ENCODE data around the gene SAMD8.
"Not testable (repeated sequence)": the region's sequence is repeated elsewhere in the genome, so short reads cannot be mapped to it uniquely, and the experiment has no call there.

The SAMD8 gene

GRCh38 chr10:75123088-75123682 is 11.7 kb downstream of the SAMD8 start:
- TF ChIP-seq, protein P1, sequence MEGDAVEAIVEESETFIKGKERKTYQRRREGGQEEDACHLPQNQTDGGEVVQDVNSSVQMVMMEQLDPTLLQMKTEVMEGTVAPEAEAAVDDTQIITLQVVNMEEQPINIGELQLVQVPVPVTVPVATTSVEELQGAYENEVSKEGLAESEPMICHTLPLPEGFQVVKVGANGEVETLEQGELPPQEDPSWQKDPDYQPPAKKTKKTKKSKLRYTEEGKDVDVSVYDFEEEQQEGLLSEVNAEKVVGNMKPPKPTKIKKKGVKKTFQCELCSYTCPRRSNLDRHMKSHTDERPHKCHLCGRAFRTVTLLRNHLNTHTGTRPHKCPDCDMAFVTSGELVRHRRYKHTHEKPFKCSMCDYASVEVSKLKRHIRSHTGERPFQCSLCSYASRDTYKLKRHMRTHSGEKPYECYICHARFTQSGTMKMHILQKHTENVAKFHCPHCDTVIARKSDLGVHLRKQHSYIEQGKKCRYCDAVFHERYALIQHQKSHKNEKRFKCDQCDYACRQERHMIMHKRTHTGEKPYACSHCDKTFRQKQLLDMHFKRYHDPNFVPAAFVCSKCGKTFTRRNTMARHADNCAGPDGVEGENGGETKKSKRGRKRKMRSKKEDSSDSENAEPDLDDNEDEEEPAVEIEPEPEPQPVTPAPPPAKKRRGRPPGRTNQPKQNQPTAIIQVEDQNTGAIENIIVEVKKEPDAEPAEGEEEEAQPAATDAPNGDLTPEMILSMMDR (conservative IDR thresholded peaks at IDR 0.05): no peak
- TF ChIP-seq ZFX (IDR thresholded peaks at IDR 0.05): no peak

GRCh38 chr10:75126277-75126676 is 14.8 kb downstream of the SAMD8 start:
- H3K27ac ChIP-seq: peak overlapping the region; percentile 21; the same call in 1 of the 2 replicates

More at GRCh38 chr10:75123088-75123682, 11.7 kb downstream of the SAMD8 start:
- H3K27ac ChIP-seq: no peak overlapping the region

DNA sequence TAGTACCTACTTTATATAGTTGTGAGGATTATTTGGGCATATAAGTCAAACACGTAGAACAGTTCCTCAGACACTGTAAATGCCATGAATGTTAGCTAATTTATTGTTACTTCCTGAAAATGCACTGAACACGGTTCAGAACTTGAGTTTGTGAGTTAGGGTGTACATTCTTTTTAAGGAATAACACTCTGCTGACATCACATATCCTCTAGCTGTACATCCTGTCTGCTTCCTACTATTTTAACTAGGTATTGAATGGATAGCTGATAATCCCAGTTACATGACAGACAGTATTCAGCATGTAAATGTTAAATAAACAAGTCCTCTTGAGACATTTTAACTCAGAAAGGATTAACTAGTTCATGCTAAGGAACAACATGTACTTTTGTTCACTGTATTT is 16.0 kb downstream of the SAMD8 start:
- TF ChIP-seq ZFX (IDR thresholded peaks at IDR 0.05): no peak
- TF ChIP-seq, protein P1 (conservative IDR thresholded peaks at IDR 0.05): no peak
- H3K27ac ChIP-seq: no peak overlapping the region

More at GRCh38 chr10:75126277-75126676, 14.8 kb downstream of the SAMD8 start:
- TF ChIP-seq, protein P1 (conservative IDR thresholded peaks at IDR 0.05): no peak
- no peak for TF ChIP-seq ZFX (IDR thresholded peaks at IDR 0.05)

GRCh38 chr10:75128985-75129384 is 17.5 kb downstream of the SAMD8 start:
- H3K27ac ChIP-seq: not testable (repeated sequence)

GRCh38 chr10:75129537-75129936 is 18.1 kb downstream of the SAMD8 start:
- no peak overlapping the region for H3K27ac ChIP-seq
- TF ChIP-seq, protein P1 (conservative IDR thresholded peaks at IDR 0.05): no peak
- TF ChIP-seq ZFX (IDR thresholded peaks at IDR 0.05): no peak

- not testable (repeated sequence) for H3K27ac ChIP-seq
Observed at GRCh38 chr10:75133701-75134100, 22.2 kb downstream of the SAMD8 start.

GRCh38 chr10:75136346-75136745 is 24.9 kb downstream of the SAMD8 start:
- no peak overlapping the region for H3K27ac ChIP-seq
- TF ChIP-seq, protein P1 (conservative IDR thresholded peaks at IDR 0.05): no peak
- TF ChIP-seq ZFX (IDR thresholded peaks at IDR 0.05): no peak

DNA sequence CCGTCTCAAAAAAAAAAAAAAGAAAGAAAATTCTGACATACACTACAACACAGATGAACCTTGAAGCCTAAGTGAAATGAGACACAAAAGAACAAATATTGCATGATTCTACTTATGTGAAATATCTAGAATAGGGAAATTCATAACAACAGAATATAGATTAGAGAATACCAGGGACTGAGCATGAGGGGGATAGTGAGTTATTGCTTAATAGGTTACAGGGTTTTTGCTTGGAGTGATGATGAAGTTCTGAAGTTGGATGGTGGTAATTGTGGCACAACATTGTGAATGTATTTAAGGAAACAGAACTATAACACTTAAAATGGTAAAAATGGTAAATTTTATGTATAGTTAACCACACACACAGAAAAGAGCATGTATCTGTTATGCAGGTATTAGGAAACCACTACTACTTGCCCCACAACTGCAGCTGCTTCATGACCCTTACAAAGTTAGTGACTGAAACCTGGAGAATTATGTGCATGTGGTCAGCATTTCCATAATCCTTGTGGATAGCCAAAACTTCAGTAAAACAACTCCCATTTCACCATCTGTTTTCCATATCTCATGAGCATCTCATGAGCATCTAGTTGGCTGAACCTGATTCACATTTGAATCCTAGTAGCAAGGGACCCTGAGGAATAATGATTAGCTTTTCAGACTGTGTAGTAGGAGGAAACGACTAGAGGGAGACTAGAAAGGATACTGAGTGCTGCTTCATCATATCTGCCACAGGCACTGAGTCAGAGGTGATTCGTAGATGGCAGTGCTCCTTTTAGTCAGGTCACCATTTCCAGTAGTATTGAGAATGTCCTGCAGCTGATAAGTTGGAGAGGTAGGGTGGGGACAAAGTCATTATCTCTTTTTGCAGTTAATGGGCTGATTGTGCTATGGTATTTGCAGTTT is 26.3 kb downstream of the SAMD8 start:
- no peak overlapping the region for H3K27ac ChIP-seq
- TF ChIP-seq ZFX (IDR thresholded peaks at IDR 0.05): no peak
- TF ChIP-seq, protein P1 (conservative IDR thresholded peaks at IDR 0.05): no peak

Measured in C4-2B (cell line).